Mammary epithelial cell (primary cell): ENCODE measurements around the gene CPAMD8.

Source experiments
- CTCF ChIP-seq, 2 donors: IDR thresholded peaks in 1 of 2; conservative IDR thresholded peaks in 1 of 2; 2 replicates each; pipeline ENCODE4 v1.5.1; 2011 to 2012; ENCODE audit warnings: inconsistent platforms in 2 of 2, low read length in 2 of 2, mild to moderate bottlenecking in 2 of 2, control low read depth in 1 of 2, low read depth in 1 of 2; ENCODE audit not compliant: insufficient read depth in 1 of 2; ENCODE audit errors: extremely low read depth in 1 of 2
- EZH2 ChIP-seq: IDR thresholded peaks from 2 replicates; pipeline ENCODE4 v1.6.1; 2012; ENCODE audit warnings: low read length, inconsistent platforms, borderline replicate concordance

DNA sequence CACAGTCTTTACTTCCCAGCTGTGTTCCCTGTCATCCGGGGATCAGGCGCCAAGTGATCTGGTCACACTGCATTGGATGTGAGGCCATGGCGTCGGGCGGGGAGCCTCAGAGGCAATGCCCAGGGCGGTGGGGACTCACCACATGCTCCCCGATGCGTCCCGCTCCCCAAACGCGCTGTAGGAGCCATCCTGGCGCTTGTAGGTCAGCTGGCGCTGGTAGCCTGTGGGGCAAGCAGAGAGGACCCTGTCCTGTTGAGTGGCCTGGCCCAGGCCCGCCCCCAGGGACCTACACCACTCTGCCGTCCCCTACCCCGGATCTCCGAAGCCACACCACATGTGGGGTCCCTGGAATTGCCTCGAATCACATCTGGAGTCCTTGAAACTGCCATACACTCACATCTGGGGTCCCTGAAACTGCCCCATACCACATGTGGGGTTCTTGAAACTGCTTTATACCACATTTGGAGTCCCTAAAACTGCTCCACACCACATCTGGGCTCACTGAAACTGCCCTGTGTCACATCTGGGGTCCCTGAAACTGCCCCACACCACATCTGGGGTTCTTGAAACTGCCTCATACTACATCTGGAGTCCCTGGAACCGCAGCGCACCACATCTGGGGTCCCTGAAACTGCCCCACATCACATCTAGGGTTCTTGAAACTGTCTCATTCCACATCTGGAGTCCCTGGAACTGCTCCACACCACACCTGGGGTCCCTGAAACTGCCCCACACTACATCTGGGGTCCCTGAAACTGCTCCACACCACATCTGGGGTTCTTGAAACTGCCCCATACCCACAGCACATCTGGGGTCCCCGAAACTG lies 104.6 kb downstream of the CPAMD8 start:
- no peak for TF ChIP-seq CTCF (conservative IDR thresholded peaks at IDR 0.05 in 1 of 2, IDR thresholded peaks at IDR 0.05 in 1 of 2; ENCODE audit: extremely low read depth in 1 of 2, insufficient read depth in 1 of 2, low read depth in 1 of 2, low read length in 2 of 2)
- TF ChIP-seq EZH2 = no peak
